ENCODE data around the gene ZNF90.

DNA sequence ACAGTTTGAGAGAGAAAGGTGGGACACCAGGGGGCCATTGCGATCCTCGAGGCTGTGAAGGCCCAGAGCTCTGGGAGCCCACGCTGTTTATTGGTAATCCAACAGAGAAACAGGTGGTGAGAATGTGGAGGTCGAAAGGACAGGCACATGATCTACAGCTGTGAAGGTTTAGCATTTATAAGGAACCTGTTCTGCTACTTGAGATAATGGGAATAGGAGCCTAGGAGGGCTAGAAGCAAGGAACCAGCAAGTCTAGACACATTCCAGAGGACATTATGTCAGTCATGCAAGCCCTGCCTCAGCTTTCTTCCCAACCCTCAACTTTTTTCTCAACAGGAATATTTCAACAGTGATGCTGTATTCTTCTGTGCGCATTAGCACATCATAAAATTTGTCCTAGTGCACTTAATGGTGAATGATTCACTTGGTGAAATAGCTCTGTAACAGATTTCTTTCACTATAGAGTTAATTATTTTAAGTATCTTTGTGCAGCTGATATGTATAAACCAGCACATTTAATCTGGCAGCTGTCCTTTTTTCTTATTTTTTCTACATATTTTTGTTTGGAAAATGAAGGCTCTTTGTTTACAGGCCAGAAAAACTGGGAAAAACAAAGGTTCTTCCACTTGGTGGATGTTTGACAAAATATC, 25.4 kb downstream of the ZNF90 start:
- no peak for TF ChIP-seq FOXM1 (IDR thresholded peaks at IDR 0.05; ENCODE audit: borderline replicate concordance, low read depth)
- no peak for TF ChIP-seq YY1 (IDR thresholded peaks at IDR 0.05; ENCODE audit: low read depth)
- TF ChIP-seq EGR1 (IDR thresholded peaks at IDR 0.05): no peak
- TF ChIP-seq RAD21 (IDR thresholded peaks at IDR 0.05; ENCODE audit: low read depth): no peak
- TF ChIP-seq EP300 (IDR thresholded peaks at IDR 0.05; ENCODE audit: borderline replicate concordance): no peak
- no peak for TF ChIP-seq REST (IDR thresholded peaks at IDR 0.05; ENCODE audit: low read depth)
- TF ChIP-seq, protein P1, sequence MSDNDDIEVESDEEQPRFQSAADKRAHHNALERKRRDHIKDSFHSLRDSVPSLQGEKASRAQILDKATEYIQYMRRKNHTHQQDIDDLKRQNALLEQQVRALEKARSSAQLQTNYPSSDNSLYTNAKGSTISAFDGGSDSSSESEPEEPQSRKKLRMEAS (IDR thresholded peaks at IDR 0.05): no peak
